ENCODE results near the gene LDB2.

Gene LDB2

DNA sequence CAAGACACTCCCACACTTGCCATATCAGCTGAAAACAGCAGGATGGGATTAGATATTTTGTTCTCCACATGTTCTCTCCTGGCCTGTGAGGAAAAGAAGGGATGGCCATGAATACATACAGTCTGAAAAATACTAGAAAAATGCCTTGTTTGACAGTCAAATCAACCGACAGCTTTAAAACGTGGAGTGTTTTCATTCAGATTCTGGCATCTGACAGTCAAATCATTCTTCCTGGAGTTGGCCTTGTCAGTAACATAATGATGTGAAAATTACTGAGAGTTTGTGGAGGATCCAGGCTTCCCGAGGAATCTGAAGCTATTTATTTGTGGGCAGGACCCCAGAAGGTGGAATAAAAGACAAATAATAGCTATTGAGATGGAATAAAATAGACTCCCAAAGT lies 188.2 kb downstream of the LDB2 start:
- in situ Hi-C loops (cut with HindIII; ENCODE audit: low sequenced_read_pairs) = no loop called here
- TF ChIP-seq, protein P1, sequence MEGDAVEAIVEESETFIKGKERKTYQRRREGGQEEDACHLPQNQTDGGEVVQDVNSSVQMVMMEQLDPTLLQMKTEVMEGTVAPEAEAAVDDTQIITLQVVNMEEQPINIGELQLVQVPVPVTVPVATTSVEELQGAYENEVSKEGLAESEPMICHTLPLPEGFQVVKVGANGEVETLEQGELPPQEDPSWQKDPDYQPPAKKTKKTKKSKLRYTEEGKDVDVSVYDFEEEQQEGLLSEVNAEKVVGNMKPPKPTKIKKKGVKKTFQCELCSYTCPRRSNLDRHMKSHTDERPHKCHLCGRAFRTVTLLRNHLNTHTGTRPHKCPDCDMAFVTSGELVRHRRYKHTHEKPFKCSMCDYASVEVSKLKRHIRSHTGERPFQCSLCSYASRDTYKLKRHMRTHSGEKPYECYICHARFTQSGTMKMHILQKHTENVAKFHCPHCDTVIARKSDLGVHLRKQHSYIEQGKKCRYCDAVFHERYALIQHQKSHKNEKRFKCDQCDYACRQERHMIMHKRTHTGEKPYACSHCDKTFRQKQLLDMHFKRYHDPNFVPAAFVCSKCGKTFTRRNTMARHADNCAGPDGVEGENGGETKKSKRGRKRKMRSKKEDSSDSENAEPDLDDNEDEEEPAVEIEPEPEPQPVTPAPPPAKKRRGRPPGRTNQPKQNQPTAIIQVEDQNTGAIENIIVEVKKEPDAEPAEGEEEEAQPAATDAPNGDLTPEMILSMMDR (IDR thresholded peaks at IDR 0.05; ENCODE audit: low read depth, low read length) = no peak
- no peak for DNase-seq (ENCODE audit: low read depth, low spot score)
- H3K4me3 ChIP-seq (ENCODE audit: low read depth, low read length) = no peak overlapping the region

DNA sequence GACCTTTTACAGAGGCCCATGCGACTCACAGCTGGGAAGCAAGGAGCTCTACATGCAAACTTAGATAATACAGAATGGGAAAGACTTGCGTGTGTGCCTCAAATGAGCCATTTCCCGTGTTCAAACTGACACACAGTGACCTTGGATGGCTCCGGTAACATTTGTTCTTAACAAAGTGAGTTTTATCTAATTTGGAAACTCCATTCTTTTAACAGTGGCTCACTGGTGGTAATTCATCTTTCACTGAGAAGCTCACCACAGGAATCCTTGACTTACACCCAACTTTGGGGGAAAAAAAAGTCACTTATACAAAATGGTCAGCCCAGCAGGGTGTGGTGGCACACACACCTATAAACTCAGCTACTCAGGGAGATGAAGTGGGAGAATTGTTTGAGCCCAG lies 190.6 kb downstream of the LDB2 start:
- TF ChIP-seq, protein P1 (IDR thresholded peaks at IDR 0.05; ENCODE audit: low read depth, low read length) = no peak
- in situ Hi-C loops (cut with HindIII; ENCODE audit: low sequenced_read_pairs) = no loop called here
- peak; percentile 27 for DNase-seq (ENCODE audit: low read depth, low spot score)
- no peak overlapping the region for H3K4me3 ChIP-seq (ENCODE audit: low read depth, low read length)

- in situ Hi-C loops (cut with HindIII; ENCODE audit: low sequenced_read_pairs) = no loop called here
- TF ChIP-seq, protein P1 (IDR thresholded peaks at IDR 0.05; ENCODE audit: low read depth, low read length) = no peak
- H3K4me3 ChIP-seq (ENCODE audit: low read depth, low read length) = no peak overlapping the region
- DNase-seq (ENCODE audit: low read depth, low spot score) = no peak
These were observed 192.2 kb downstream of the LDB2 start for GRCh38 chr4:16706251-16706650.

- DNase-seq (ENCODE audit: low read depth, low spot score) = no peak
- H3K4me3 ChIP-seq (ENCODE audit: low read depth, low read length) = no peak overlapping the region
- in situ Hi-C loops (cut with HindIII; ENCODE audit: low sequenced_read_pairs) = no loop called here
- TF ChIP-seq, protein P1 (IDR thresholded peaks at IDR 0.05; ENCODE audit: low read depth, low read length) = no peak
These were observed 193.1 kb downstream of the LDB2 start for GRCh38 chr4:16705341-16705740.

DNA sequence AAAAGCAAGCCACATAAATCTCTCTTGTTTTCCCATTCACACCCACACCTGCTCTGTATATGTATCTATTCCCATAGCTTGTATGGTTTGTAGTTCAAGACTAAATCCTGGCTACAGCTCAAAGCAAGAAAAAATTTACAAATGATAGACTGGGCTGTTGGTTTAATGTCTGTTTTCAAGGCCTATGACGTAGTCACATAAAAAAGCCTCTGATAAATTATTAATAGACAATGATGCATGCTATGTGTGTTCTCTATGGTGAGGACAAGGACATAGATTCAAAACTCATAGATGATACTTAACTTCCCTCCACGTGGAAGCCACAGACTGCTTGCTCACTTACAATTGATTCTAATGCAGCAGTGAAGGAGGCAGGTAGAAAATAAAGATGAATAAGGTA lies 194.0 kb downstream of the LDB2 start:
- H3K4me3 ChIP-seq (ENCODE audit: low read depth, low read length) = no peak overlapping the region
- in situ Hi-C loops (cut with HindIII; ENCODE audit: low sequenced_read_pairs) = no loop called here
- DNase-seq (ENCODE audit: low read depth, low spot score) = no peak
- TF ChIP-seq, protein P1 (IDR thresholded peaks at IDR 0.05; ENCODE audit: low read depth, low read length) = no peak

- DNase-seq (ENCODE audit: low read depth, low spot score) = no peak
- TF ChIP-seq, protein P1 (IDR thresholded peaks at IDR 0.05; ENCODE audit: low read depth, low read length) = no peak
- H3K4me3 ChIP-seq (ENCODE audit: low read depth, low read length) = no peak overlapping the region
- in situ Hi-C loops (cut with HindIII; ENCODE audit: low sequenced_read_pairs) = no loop called here
These were observed 202.5 kb downstream of the LDB2 start for GRCh38 chr4:16695896-16696295.

- H3K4me3 ChIP-seq (ENCODE audit: low read depth, low read length) = no peak overlapping the region
- in situ Hi-C loops (cut with HindIII; ENCODE audit: low sequenced_read_pairs) = no loop called here
- TF ChIP-seq, protein P1 (IDR thresholded peaks at IDR 0.05; ENCODE audit: low read depth, low read length) = no peak
- no peak for DNase-seq (ENCODE audit: low read depth, low spot score)
These were observed 203.6 kb downstream of the LDB2 start for GRCh38 chr4:16694884-16695276.
